PC-9 (cell line): ENCODE measurements around the gene CHFR.

ENCODE experiments used
- EZH2 ChIP-seq: fragments of 200-600 bp; sonication (generic); IDR thresholded peaks from 2 replicates; pipeline ENCODE4 v1.8.0; 2017; ENCODE audit warnings: antibody characterized with exemption, low read depth
- TF ChIP-seq, protein P1 (sequence below): fragments of 200-600 bp; sonication (generic); conservative IDR thresholded peaks from 2 replicates; pipeline ENCODE4 v1.6.1; 2017; ENCODE audit warnings: mixed run types, antibody characterized with exemption, mild to moderate bottlenecking, moderate library complexity

DNA sequence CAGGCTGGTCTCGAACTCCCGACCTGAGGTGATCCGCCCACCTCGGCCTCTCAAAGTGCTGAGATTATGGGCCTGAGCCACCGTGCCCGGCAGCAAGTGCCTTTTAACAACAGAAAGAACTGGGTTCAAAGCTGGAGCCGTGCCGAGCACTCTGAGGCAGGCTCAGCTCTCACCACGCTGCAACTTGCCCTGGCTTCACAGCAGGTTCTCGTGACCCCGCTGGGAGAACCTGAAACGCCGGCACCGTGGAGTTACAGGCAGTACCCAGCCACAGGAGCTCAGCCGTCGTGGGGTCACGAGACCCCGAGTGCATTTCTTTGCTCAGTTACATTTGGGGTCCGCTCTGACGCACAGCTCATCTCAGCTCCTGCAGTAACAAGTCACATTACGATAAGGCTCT, 73.2 kb downstream of the CHFR start:
- TF ChIP-seq, protein P1, sequence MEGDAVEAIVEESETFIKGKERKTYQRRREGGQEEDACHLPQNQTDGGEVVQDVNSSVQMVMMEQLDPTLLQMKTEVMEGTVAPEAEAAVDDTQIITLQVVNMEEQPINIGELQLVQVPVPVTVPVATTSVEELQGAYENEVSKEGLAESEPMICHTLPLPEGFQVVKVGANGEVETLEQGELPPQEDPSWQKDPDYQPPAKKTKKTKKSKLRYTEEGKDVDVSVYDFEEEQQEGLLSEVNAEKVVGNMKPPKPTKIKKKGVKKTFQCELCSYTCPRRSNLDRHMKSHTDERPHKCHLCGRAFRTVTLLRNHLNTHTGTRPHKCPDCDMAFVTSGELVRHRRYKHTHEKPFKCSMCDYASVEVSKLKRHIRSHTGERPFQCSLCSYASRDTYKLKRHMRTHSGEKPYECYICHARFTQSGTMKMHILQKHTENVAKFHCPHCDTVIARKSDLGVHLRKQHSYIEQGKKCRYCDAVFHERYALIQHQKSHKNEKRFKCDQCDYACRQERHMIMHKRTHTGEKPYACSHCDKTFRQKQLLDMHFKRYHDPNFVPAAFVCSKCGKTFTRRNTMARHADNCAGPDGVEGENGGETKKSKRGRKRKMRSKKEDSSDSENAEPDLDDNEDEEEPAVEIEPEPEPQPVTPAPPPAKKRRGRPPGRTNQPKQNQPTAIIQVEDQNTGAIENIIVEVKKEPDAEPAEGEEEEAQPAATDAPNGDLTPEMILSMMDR = no peak
- TF ChIP-seq EZH2 = no peak
